Lower lobe of right lung (tissue), 2 donors: ENCODE results near the gene RSKR. TPM values are rescaled to one million over a fixed set of nuclear protein-coding genes. Genes with fewer than 3 reads are reported as not detected.

ENCODE experiments used
- ATAC-seq, 2 donors: fragments of 200-7000 bp; cut with Tn5 transposase; one replicate each; pipeline ENCODE4 v1.9.1; 2020 to 2022; ENCODE audit warnings: mild to moderate bottlenecking in 2 of 2, moderate library complexity in 2 of 2
- DNase-seq: peaks from one replicate; pipeline ENCODE4 v3.0.0-alpha.2; 2020
- H3K27ac ChIP-seq: fragments of 200-600 bp; one replicate; pipeline ENCODE4 v1.8.0; 2022
- H3K27me3 ChIP-seq: fragments of 200-600 bp; one replicate; pipeline ENCODE4 v1.8.0; 2022; ENCODE audit warnings: low read depth
- H3K36me3 ChIP-seq: fragments of 200-600 bp; one replicate; pipeline ENCODE4 v1.8.0; 2022; ENCODE audit warnings: mild to moderate bottlenecking
- H3K4me1 ChIP-seq: fragments of 200-600 bp; one replicate; pipeline ENCODE4 v1.8.0; 2022
- H3K4me3 ChIP-seq: fragments of 200-600 bp; one replicate; pipeline ENCODE4 v1.8.0; 2022; ENCODE audit warnings: mild to moderate bottlenecking
- H3K9me3 ChIP-seq: fragments of 200-600 bp; one replicate; pipeline ENCODE4 v1.8.0; 2022
- CTCF ChIP-seq: fragments of 200-600 bp; IDR thresholded peaks from one replicate; pipeline ENCODE4 v1.8.0; 2022; ENCODE audit warnings: antibody characterized with exemption, mild to moderate bottlenecking
- intact Hi-C: fragments of 100-400 bp; cut with DNase I; formaldehyde crosslinking; loops from one replicate; pipeline ENCODE4 v1.11.0; 2022
- total RNA-seq: library from RNA; stranded (reverse); fragmentation: NEBNext Ultra II Directional; extraction: Animal tissue kit (Norgen Biotek cat#: 25700); gene quantifications from one replicate; pipeline ENCODE4 v1.2.1, GENCODE V29; 2021
- donor health status: DM: no; HTN: yes; CAD: no; lungs with severe emphysema.

Gene RSKR
- total RNA-seq, 1 donor from 2014 or later, result 14.1 TPM

- Histone ChIP-seq H3K4me3 (no peak overlapping the region), H3K36me3 (peaks cover 99% of the 10 kb centered on the region), H3K9me3 (no peaks in the 10 kb centered on the region), H3K27me3 (no peaks in the 10 kb centered on the region), H3K4me1 (no peaks in the 10 kb centered on the region), H3K27ac (no peak overlapping the region)
- intact Hi-C loops, result no loop called here
- DNase-seq (no peak), ATAC-seq (no peak)
- no peak for TF ChIP-seq CTCF
Measured at GRCh38 chr17:28626818-28627217, 12.8 kb upstream of the RSKR start.

- peaks cover 99% of the 10 kb centered on the region for H3K36me3 ChIP-seq
- no peak overlapping the region for H3K4me3 ChIP-seq
- ATAC-seq (no peak), DNase-seq (no peak)
- TF ChIP-seq CTCF, result no peak
- H3K27ac ChIP-seq, result no peak overlapping the region
- H3K27me3 ChIP-seq, result no peaks in the 10 kb centered on the region
- intact Hi-C loops, result no loop called here
- H3K4me1 ChIP-seq, result no peaks in the 10 kb centered on the region
- no peaks in the 10 kb centered on the region for H3K9me3 ChIP-seq
Measured at GRCh38 chr17:28624148-28624547, 10.2 kb upstream of the RSKR start.

DNA sequence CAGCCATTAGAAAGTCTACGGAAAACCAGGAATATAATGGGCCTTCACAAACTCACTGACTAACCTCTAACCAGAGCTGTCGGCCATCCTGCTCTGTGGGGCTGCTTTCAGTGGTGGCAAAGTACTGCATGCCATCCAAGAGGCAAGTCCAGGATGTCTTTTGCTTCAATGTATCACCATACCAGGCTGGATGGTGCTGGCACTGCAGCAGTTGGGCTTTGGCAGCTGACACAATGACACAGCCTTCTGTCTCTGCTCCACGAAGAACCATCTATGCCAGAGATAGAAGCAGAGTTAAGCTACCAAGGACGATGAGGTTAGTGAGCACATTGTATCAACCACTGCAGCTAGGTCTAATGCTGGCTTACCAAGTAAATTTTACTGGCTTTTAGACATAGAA lies 9.7 kb upstream of the RSKR start:
- no peaks in the 10 kb centered on the region for H3K4me1 ChIP-seq
- peaks cover 99% of the 10 kb centered on the region for H3K36me3 ChIP-seq
- ATAC-seq (no peak), DNase-seq (no peak)
- no peaks in the 10 kb centered on the region for H3K9me3 ChIP-seq
- H3K27ac ChIP-seq, result no peak overlapping the region
- TF ChIP-seq CTCF, result no peak
- no peaks in the 10 kb centered on the region for H3K27me3 ChIP-seq
- H3K4me3 ChIP-seq, result no peak overlapping the region
- intact Hi-C loops, result no loop called here

- peaks cover 99% of the 10 kb centered on the region for H3K36me3 ChIP-seq
- H3K27ac ChIP-seq, result no peak overlapping the region
- no peak for DNase-seq
- H3K4me1 ChIP-seq, result no peaks in the 10 kb centered on the region
- H3K4me3 ChIP-seq, result no peak overlapping the region
- H3K9me3 ChIP-seq, result no peaks in the 10 kb centered on the region
- no peaks in the 10 kb centered on the region for H3K27me3 ChIP-seq
- intact Hi-C loops, result no loop called here
- TF ChIP-seq CTCF, result no peak
- ATAC-seq, result no peak
Measured at GRCh38 chr17:28622186-28622585, 8.2 kb upstream of the RSKR start.

DNA sequence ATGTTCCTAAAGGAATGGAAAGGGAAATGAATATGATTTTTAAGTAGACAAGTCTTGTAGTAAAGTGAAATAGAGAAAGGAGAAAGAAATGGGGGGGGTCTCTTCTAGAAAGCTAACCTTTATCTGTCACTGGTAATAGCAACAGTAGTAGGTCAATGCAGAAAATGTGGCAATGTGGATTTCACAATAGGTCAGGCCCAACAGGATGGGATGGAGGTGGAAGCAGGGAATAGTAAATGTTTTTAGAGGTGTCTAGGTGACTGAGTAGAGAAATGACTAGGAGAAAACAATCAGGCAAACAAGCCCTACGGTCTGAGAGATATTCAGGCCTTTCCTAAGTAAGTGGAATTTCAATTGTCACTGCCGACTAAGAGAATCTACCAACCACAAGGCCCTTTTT lies 6.0 kb upstream of the RSKR start:
- no peak overlapping the region for H3K4me3 ChIP-seq
- ATAC-seq, result no peak
- peaks cover 99% of the 10 kb centered on the region for H3K36me3 ChIP-seq
- TF ChIP-seq CTCF, result no peak
- no peaks in the 10 kb centered on the region for H3K9me3 ChIP-seq
- no peak for DNase-seq
- H3K27me3 ChIP-seq, result no peaks in the 10 kb centered on the region
- no peaks in the 10 kb centered on the region for H3K4me1 ChIP-seq
- no peak overlapping the region for H3K27ac ChIP-seq
- intact Hi-C loops, result no loop called here

GRCh38 chr17:28618464-28618863 lies 4.5 kb upstream of the RSKR start:
- Histone ChIP-seq H3K27ac (no peak overlapping the region), H3K36me3 (peaks cover 97% of the 10 kb centered on the region), H3K9me3 (no peaks in the 10 kb centered on the region), H3K27me3 (no peaks in the 10 kb centered on the region), H3K4me3 (no peak overlapping the region), H3K4me1 (no peaks in the 10 kb centered on the region)
- intact Hi-C loops, result loop anchor here (10.0 kb wide), 1 partner anchor 124 kb away; no protein-coding TSS in a partner anchor
- no peak for TF ChIP-seq CTCF
- DNase-seq (no peak), ATAC-seq (no peak)
